GM19468 (cell line): Measurements from ENCODE around the gene ZSCAN5B.
"Not testable (repeated sequence)": the region's sequence is repeated elsewhere in the genome, so short reads cannot be mapped to it uniquely, and the experiment has no call there.

Experiments used
- ATAC-seq: cut with Tn5 transposase; IDR thresholded peaks from one replicate; pipeline ENCODE4 v1.9.1; 2021; ENCODE audit warnings: mild to moderate bottlenecking, moderate library complexity, moderate number of reproducible peaks; ENCODE audit not compliant: unreplicated experiment; ENCODE audit errors: extremely low read depth

The ZSCAN5B gene

GRCh38 chr19:56177564-56178243 is 19.9 kb downstream of the ZSCAN5B start:
- no peak for ATAC-seq

GRCh38 chr19:56176881-56177280 is 20.7 kb downstream of the ZSCAN5B start:
- ATAC-seq, result no peak

GRCh38 chr19:56176310-56176709 is 21.3 kb downstream of the ZSCAN5B start:
- not testable (repeated sequence) for ATAC-seq

- not testable (repeated sequence) for ATAC-seq
Observed at GRCh38 chr19:56175861-56176307, 21.7 kb downstream of the ZSCAN5B start, which contains the start of gene GALP. Gene GALP (plus strand): TSS chr19:56176008. CDS start chr19:56177109, 1,101 bp downstream.

GRCh38 chr19:56174550-56174949 is 23.0 kb downstream of the ZSCAN5B start:
- no peak for ATAC-seq

GRCh38 chr19:56174086-56174485 is 23.5 kb downstream of the ZSCAN5B start:
- ATAC-seq, result no peak

GRCh38 chr19:56170261-56170660 is 27.3 kb downstream of the ZSCAN5B start:
- no peak for ATAC-seq

GRCh38 chr19:56167064-56167578 is 30.5 kb downstream of the ZSCAN5B start:
- no peak for ATAC-seq

GRCh38 chr19:56163097-56163496 is 34.5 kb downstream of the ZSCAN5B start:
- ATAC-seq, result no peak

- ATAC-seq, result no peak
Observed at GRCh38 chr19:56162258-56162657, 35.3 kb downstream of the ZSCAN5B start.

GRCh38 chr19:56161534-56161933 is 36.0 kb downstream of the ZSCAN5B start:
- no peak for ATAC-seq

GRCh38 chr19:56159622-56160271 is 37.8 kb downstream of the ZSCAN5B start:
- ATAC-seq, result no peak

GRCh38 chr19:56159009-56159559 is 38.5 kb downstream of the ZSCAN5B start:
- ATAC-seq, result no peak

GRCh38 chr19:56158170-56158757 is 39.3 kb downstream of the ZSCAN5B start:
- no peak for ATAC-seq

GRCh38 chr19:56156768-56157167 is 40.8 kb downstream of the ZSCAN5B start:
- ATAC-seq, result no peak

- ATAC-seq, result no peak
Observed at GRCh38 chr19:56155124-56155687, 42.4 kb downstream of the ZSCAN5B start.

GRCh38 chr19:56153507-56153906 is 44.1 kb downstream of the ZSCAN5B start:
- no peak for ATAC-seq

- ATAC-seq, result no peak
Observed at GRCh38 chr19:56152644-56153043, 44.9 kb downstream of the ZSCAN5B start.

- no peak for ATAC-seq
Observed at GRCh38 chr19:56150358-56150757, 47.2 kb downstream of the ZSCAN5B start.

- no peak for ATAC-seq
Observed at GRCh38 chr19:56149656-56150038, 47.9 kb downstream of the ZSCAN5B start.
